Measurements from ENCODE around the gene AATF. TPM values are rescaled to one million over a fixed set of nuclear protein-coding genes. Genes with fewer than 3 reads are reported as not detected.

The AATF gene
- total RNA-seq, 1 experiment from 2014 or later: 87.6 TPM

- no peak for TF ChIP-seq CTCF (IDR thresholded peaks at IDR 0.05; ENCODE audit: insufficient read depth in 1 of 2, low read depth in 1 of 2, low read length in 1 of 2, severe bottlenecking in 1 of 2, unreplicated experiment in 1 of 2)
Observed at GRCh38 chr17:36944553-36944952, 4.2 kb upstream of the AATF start.

GRCh38 chr17:36945140-36945539 is 3.6 kb upstream of the AATF start:
- TF ChIP-seq CTCF (IDR thresholded peaks at IDR 0.05; ENCODE audit: insufficient read depth in 1 of 2, low read depth in 1 of 2, low read length in 1 of 2, severe bottlenecking in 1 of 2, unreplicated experiment in 1 of 2): no peak
- no peak for DNase-seq
- Histone ChIP-seq H3K36me3 (ENCODE audit: control insufficient read depth, insufficient read depth, low read length) (no peaks in the 10 kb centered on the region), H3K4me1 (0 out of 2 replicates have a peak, but pooled peaks cover 4% of the 10 kb centered on the region), H3K27me3 (replicated peaks; ENCODE audit: control insufficient read depth, insufficient read depth, low read length) (no peaks in the 10 kb centered on the region; the same call in 1 of the 2 replicates), H3K4me3 (ENCODE audit: low read depth, low read length) (no peak overlapping the region), H3K9me3 (no peaks in the 10 kb centered on the region)
- BruUV-seq (replicated peaks): no TSS peak
- H3K27me3 Mint-ChIP-seq (ENCODE audit: insufficient read depth, unreplicated experiment): peaks cover 7% of the 10 kb centered on the region
- H3K9me3 Mint-ChIP-seq (ENCODE audit: unreplicated experiment): no peaks in the 10 kb centered on the region
- H3K27ac Mint-ChIP-seq (ENCODE audit: unreplicated experiment): no peak overlapping the region
- intact Hi-C loops (cut with micrococcal nuclease; ENCODE audit: unreplicated experiment): no loop called here
- peaks cover 21% of the 10 kb centered on the region for H3K36me3 Mint-ChIP-seq (ENCODE audit: insufficient read depth, unreplicated experiment)
- ChIA-PET CTCF (no interaction called here), POLR2A (no interaction called here)
- no peak overlapping the region for H3K4me3 Mint-ChIP-seq (ENCODE audit: unreplicated experiment)
- peaks cover 7% of the 10 kb centered on the region for H3K4me1 Mint-ChIP-seq (ENCODE audit: low read depth, unreplicated experiment)

More at GRCh38 chr17:36944553-36944952, 4.2 kb upstream of the AATF start:
- H3K27me3 Mint-ChIP-seq (ENCODE audit: insufficient read depth, unreplicated experiment): peaks cover 11% of the 10 kb centered on the region
- peaks cover 2% of the 10 kb centered on the region; the same call in 1 of the 2 replicates for H3K27me3 ChIP-seq (replicated peaks; ENCODE audit: control insufficient read depth, insufficient read depth, low read length)
- peaks cover 18% of the 10 kb centered on the region for H3K36me3 Mint-ChIP-seq (ENCODE audit: insufficient read depth, unreplicated experiment)
- no peak overlapping the region for H3K4me3 Mint-ChIP-seq (ENCODE audit: unreplicated experiment)
- CTCF ChIA-PET: no interaction called here
- no TSS peak for BruUV-seq (replicated peaks)
- H3K9me3 ChIP-seq: no peaks in the 10 kb centered on the region
- H3K36me3 ChIP-seq (ENCODE audit: control insufficient read depth, insufficient read depth, low read length): no peaks in the 10 kb centered on the region
- no peak overlapping the region for H3K4me3 ChIP-seq (ENCODE audit: low read depth, low read length)
- H3K4me1 ChIP-seq: 0 out of 2 replicates have a peak, but pooled peaks cover 4% of the 10 kb centered on the region
- peaks cover 3% of the 10 kb centered on the region for H3K4me1 Mint-ChIP-seq (ENCODE audit: low read depth, unreplicated experiment)
- POLR2A ChIA-PET: no interaction called here
- intact Hi-C loops (cut with micrococcal nuclease; ENCODE audit: unreplicated experiment): no loop called here
- no peak for DNase-seq
- no peak overlapping the region for H3K27ac Mint-ChIP-seq (ENCODE audit: unreplicated experiment)
- H3K9me3 Mint-ChIP-seq (ENCODE audit: unreplicated experiment): no peaks in the 10 kb centered on the region

- peaks cover 7% of the 10 kb centered on the region for H3K27me3 Mint-ChIP-seq (ENCODE audit: insufficient read depth, unreplicated experiment)
- no peak for DNase-seq
- ChIA-PET POLR2A (no interaction called here), CTCF (no interaction called here)
- Histone ChIP-seq H3K4me1 (peaks cover 8% of the 10 kb centered on the region; the same call in 1 of the 2 replicates), H3K9me3 (no peaks in the 10 kb centered on the region), H3K27me3 (replicated peaks; ENCODE audit: control insufficient read depth, insufficient read depth, low read length) (no peaks in the 10 kb centered on the region), H3K36me3 (ENCODE audit: control insufficient read depth, insufficient read depth, low read length) (no peaks in the 10 kb centered on the region), H3K4me3 (ENCODE audit: low read depth, low read length) (no peak overlapping the region)
- BruUV-seq (replicated peaks): no TSS peak
- no peaks in the 10 kb centered on the region for H3K9me3 Mint-ChIP-seq (ENCODE audit: unreplicated experiment)
- peaks cover 7% of the 10 kb centered on the region for H3K4me1 Mint-ChIP-seq (ENCODE audit: low read depth, unreplicated experiment)
- H3K27ac Mint-ChIP-seq (ENCODE audit: unreplicated experiment): no peak overlapping the region
- H3K36me3 Mint-ChIP-seq (ENCODE audit: insufficient read depth, unreplicated experiment): peaks cover 28% of the 10 kb centered on the region
- intact Hi-C loops (cut with micrococcal nuclease; ENCODE audit: unreplicated experiment): no loop called here
- TF ChIP-seq CTCF (IDR thresholded peaks at IDR 0.05; ENCODE audit: insufficient read depth in 1 of 2, low read depth in 1 of 2, low read length in 1 of 2, severe bottlenecking in 1 of 2, unreplicated experiment in 1 of 2): no peak
- H3K4me3 Mint-ChIP-seq (ENCODE audit: unreplicated experiment): no peak overlapping the region
Observed at GRCh38 chr17:36945959-36946725, 2.6 kb upstream of the AATF start.
